MM.1S (cell line): Measurements from ENCODE around the gene GNAT2.

Experiments
- EZH2 ChIP-seq: fragments of 300-600 bp; sonication (generic); optimal IDR thresholded peaks from 2 replicates; pipeline ENCODE3; 2017; ENCODE audit warnings: low read depth, mild to moderate bottlenecking, antibody characterized with exemption, low read length, mixed read lengths
- TF ChIP-seq, protein P1 (sequence below): fragments of 300-600 bp; sonication (generic); IDR thresholded peaks from 2 replicates; pipeline ENCODE4 v1.5.1; 2016; ENCODE audit warnings: antibody characterized with exemption, low read length, mixed read lengths

- no peak for TF ChIP-seq EZH2
- TF ChIP-seq, protein P1, sequence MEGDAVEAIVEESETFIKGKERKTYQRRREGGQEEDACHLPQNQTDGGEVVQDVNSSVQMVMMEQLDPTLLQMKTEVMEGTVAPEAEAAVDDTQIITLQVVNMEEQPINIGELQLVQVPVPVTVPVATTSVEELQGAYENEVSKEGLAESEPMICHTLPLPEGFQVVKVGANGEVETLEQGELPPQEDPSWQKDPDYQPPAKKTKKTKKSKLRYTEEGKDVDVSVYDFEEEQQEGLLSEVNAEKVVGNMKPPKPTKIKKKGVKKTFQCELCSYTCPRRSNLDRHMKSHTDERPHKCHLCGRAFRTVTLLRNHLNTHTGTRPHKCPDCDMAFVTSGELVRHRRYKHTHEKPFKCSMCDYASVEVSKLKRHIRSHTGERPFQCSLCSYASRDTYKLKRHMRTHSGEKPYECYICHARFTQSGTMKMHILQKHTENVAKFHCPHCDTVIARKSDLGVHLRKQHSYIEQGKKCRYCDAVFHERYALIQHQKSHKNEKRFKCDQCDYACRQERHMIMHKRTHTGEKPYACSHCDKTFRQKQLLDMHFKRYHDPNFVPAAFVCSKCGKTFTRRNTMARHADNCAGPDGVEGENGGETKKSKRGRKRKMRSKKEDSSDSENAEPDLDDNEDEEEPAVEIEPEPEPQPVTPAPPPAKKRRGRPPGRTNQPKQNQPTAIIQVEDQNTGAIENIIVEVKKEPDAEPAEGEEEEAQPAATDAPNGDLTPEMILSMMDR, result no peak
Measured at GRCh38 chr1:109570414-109570813, 49.0 kb downstream of the GNAT2 start.
